IPS-15b (cell line): Measurements from ENCODE around the gene OR4D6.
"Not testable (repeated sequence)": the region's sequence is repeated elsewhere in the genome, so short reads cannot be mapped to it uniquely, and the experiment has no call there.

ENCODE experiments used
- H3K27me3 ChIP-seq: one replicate; pipeline ENCODE4 v1.6.1; 2013; ENCODE audit warnings: low read length; ENCODE audit not compliant: control insufficient read depth, insufficient read depth
- H3K36me3 ChIP-seq: one replicate; pipeline ENCODE4 v1.6.1; 2013; ENCODE audit warnings: low read length; ENCODE audit not compliant: control insufficient read depth, insufficient read depth
- H3K4me1 ChIP-seq: one replicate; pipeline ENCODE4 v1.6.1; 2013; ENCODE audit warnings: mild to moderate bottlenecking, low read length; ENCODE audit not compliant: control insufficient read depth, insufficient read depth
- H3K4me3 ChIP-seq: one replicate; pipeline ENCODE4 v1.5.1; 2013; ENCODE audit warnings: low read depth, low read length
- H3K9ac ChIP-seq: one replicate; pipeline ENCODE4 v1.6.1; 2013; ENCODE audit warnings: low read depth, mild to moderate bottlenecking, low read length
- H3K9me3 ChIP-seq: one replicate; pipeline ENCODE4 v1.6.1; 2013; ENCODE audit warnings: mild to moderate bottlenecking, low read length; ENCODE audit not compliant: control insufficient read depth, insufficient read depth

The OR4D6 gene

DNA sequence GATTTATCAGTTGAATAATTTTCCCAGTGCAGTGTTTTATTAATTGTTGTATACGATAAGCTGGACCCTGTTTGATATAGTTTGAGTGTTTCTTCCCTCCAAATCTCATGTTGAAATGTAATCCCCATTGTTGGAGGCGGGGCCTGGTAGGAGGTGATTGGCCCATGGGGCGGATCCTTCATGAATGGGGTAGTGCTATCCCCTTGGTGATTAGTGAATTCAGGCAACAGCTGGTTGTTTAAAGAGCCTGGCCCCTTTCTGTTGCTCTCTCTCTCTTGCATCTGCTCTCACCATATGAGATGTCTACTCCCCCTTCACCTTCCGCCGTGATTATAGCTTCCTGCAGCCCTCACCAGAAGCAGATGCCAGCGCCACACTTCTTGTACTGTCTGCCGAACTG lies 19.0 kb upstream of the OR4D6 start:
- Histone ChIP-seq H3K9ac (no peak overlapping the region), H3K9me3 (no peaks in the 10 kb centered on the region), H3K27me3 (no peaks in the 10 kb centered on the region), H3K4me3 (no peak overlapping the region), H3K4me1 (peaks cover 3% of the 10 kb centered on the region), H3K36me3 (no peaks in the 10 kb centered on the region)

DNA sequence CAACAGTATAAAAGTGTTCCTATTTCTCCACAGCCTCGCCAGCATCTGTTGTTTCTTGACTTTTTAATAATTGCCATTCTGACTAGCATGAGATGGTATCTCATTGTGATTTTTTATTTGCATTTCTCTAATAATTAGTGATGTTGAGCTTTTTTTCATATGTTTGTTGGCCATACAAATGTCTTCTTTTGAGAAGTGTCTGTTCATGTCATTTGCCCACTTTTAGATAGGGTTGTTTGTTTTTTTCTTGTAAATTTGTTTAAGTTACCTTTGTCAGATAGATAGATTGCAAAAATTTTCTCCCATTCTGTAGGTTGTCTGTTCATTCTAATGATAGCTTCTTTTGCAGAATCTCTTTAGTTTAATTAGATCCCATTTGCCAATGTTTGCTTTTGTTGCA lies 11.1 kb upstream of the OR4D6 start:
- not testable (repeated sequence) for H3K4me1 ChIP-seq, H3K9ac ChIP-seq, H3K4me3 ChIP-seq, H3K36me3 ChIP-seq, H3K9me3 ChIP-seq, H3K27me3 ChIP-seq

DNA sequence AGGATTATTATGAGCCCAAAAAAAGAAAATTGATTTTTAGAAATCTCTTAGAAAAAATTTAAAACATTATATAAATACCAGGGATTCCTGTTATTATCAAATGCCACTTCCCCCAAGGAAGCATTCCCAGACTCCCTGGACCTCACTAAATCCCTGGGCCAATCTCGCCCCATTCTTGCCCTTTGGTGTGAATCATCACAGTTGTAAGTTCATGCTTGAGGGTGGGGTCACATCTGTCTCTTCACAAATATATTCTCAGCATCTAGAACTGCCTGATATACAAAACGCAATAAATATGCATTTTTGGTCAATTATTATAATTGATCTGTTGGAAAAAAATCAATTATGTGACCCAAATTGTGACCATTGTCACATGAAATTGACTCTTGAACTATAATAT lies 8.3 kb upstream of the OR4D6 start:
- Histone ChIP-seq H3K4me1 (no peaks in the 10 kb centered on the region), H3K9ac (no peak overlapping the region), H3K9me3 (no peaks in the 10 kb centered on the region)

DNA sequence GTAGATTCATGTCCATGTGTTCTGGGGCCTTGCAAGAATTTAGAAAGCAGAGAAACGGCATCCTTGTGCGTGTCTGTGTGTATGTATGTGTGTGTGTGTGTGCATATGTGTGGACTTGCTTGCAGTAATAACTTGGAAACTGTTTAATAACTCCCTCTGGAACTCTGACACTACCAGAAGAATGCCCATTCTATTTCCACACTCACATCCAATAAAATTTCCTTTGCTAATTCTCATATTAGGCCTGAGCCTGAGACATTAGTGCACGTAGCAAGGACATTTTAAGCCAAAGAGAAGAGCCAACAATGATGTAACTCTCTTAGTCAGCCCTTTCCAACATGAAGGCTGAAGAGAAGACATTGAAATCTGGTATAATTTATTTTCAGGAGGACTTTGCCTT lies 3.2 kb downstream of the OR4D6 start:
- H3K36me3 ChIP-seq = no peaks in the 10 kb centered on the region
- no peak overlapping the region for H3K4me3 ChIP-seq
- H3K27me3 ChIP-seq = no peaks in the 10 kb centered on the region
- H3K9me3 ChIP-seq = no peaks in the 10 kb centered on the region
- no peak overlapping the region for H3K9ac ChIP-seq
- no peaks in the 10 kb centered on the region for H3K4me1 ChIP-seq

More for the DNA sequence above, 8.3 kb upstream of the OR4D6 start:
- no peaks in the 10 kb centered on the region for H3K36me3 ChIP-seq
- H3K27me3 ChIP-seq = no peaks in the 10 kb centered on the region
- no peak overlapping the region for H3K4me3 ChIP-seq

DNA sequence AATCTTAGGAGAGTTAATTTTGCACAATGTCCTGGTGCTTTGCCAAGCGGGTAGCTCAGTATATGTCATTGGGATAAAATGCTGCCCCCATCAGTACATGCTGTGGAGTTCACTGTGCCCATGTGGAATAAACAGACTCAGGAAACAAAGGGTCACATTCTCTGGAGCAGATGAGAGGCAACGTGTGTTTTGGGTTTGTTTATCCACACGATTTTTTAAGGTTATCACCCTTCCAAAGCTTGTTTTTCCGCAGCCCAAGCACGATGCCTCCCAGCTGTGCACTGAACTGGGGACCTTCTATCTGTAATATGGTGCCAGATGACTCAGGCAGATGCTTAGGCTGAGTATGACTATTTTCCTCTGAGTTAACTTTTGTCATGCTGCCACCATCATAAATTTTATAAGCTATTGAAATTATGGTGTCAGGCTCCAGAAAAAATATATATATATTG lies 6.5 kb downstream of the OR4D6 start:
- Histone ChIP-seq H3K36me3 (no peaks in the 10 kb centered on the region), H3K4me3 (no peak overlapping the region), H3K4me1 (no peaks in the 10 kb centered on the region), H3K27me3 (no peaks in the 10 kb centered on the region), H3K9ac (no peak overlapping the region), H3K9me3 (no peaks in the 10 kb centered on the region)

DNA sequence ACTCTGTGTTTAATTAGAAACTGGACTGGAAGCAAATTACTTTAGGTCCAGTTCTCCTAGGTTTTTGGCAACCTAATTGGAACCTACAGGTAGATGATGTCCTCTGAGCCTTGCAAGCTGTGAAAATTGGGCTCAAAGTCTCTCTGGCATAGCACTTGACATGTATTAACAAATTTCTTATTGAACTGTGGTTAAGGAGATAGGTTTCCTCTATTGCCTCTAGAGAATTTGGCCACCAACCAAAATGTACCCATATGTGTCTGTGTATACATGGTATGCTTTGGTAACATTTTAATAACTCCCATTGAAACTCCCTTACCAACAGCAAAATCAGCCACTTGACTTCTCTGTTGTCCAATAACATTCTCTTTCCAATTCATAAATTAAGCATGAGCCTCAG lies 16.3 kb downstream of the OR4D6 start, which contains the start of gene OR4D10:
OR4D10 (plus strand) TSS at position 301 of the 400 bp plus-strand sequence. CDS start 4,115 bp downstream, outside the sequence.
- Histone ChIP-seq H3K27me3 (no peaks in the 10 kb centered on the region), H3K9ac (no peak within 1 kb of the TSS), H3K36me3 (no peaks in the 10 kb centered on the region), H3K9me3 (no peaks in the 10 kb centered on the region), H3K4me1 (no peaks in the 10 kb centered on the region), H3K4me3 (no peak within 1 kb of the TSS)

DNA sequence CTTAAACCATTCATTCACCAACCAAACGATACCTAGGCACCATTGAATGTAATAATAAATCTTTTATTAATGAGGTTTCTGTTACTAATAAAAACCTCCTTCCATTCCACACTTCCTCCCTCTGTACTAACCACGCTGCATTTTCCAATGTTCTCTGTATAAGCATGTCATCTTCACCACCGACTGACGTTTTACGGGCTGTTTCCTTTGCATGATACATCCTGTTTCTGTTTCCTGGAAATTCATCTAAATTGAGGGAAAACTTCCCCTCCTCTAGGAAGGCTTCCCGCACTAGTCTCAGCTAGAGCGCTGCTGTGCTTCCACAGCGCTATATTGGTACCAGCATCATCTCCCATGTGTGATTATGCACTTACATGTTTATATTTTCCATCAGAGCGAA lies 18.4 kb downstream of the OR4D6 start:
- H3K27me3 ChIP-seq = no peaks in the 10 kb centered on the region
- H3K4me3 ChIP-seq = no peak overlapping the region
- H3K9me3 ChIP-seq = no peaks in the 10 kb centered on the region
- H3K4me1 ChIP-seq = no peaks in the 10 kb centered on the region
- no peaks in the 10 kb centered on the region for H3K36me3 ChIP-seq
- H3K9ac ChIP-seq = no peak overlapping the region

DNA sequence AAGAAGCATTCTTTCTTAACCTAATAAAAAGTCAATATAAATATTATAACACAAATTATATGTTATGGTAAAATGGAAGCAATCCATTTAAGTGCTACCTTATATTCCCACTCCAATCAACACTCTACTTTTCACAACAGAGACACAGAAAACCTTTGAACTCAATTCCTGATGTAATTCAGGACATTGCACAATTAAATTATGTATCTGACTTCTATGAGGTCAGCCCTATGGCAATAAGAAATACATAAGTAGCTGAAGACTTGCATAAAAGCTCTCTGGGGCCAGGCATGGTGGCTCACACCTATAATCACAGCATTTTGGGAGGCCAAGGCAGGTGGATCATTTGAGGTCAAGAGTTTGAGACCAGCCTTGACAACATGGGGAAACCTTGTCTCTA lies 23.1 kb downstream of the OR4D6 start:
- Histone ChIP-seq H3K4me3 (no peak overlapping the region), H3K9ac (no peak overlapping the region), H3K36me3 (no peaks in the 10 kb centered on the region), H3K27me3 (no peaks in the 10 kb centered on the region), H3K4me1 (no peaks in the 10 kb centered on the region), H3K9me3 (no peaks in the 10 kb centered on the region)

DNA sequence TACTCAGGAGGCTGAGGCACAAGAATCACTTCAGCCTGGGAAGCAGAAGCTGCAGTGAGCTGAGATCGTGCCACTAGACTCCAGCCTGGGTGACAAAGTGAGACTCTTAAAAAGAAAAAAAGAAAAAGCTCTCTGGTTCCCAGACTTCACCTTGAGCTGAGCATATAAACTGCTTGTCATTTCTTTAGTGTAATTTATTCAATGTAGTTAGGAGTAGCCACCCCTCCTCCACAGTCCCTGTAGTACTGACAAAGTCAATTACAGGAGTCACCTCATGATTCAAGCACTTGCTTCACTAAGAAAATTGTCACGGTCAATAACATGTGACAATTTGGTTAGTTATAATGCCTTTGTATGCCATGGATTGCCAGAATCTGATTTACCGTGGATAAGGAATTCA lies 23.6 kb downstream of the OR4D6 start:
- Histone ChIP-seq H3K4me3 (no peak overlapping the region), H3K27me3 (no peaks in the 10 kb centered on the region), H3K36me3 (no peaks in the 10 kb centered on the region), H3K4me1 (no peaks in the 10 kb centered on the region), H3K9me3 (no peaks in the 10 kb centered on the region), H3K9ac (no peak overlapping the region)

DNA sequence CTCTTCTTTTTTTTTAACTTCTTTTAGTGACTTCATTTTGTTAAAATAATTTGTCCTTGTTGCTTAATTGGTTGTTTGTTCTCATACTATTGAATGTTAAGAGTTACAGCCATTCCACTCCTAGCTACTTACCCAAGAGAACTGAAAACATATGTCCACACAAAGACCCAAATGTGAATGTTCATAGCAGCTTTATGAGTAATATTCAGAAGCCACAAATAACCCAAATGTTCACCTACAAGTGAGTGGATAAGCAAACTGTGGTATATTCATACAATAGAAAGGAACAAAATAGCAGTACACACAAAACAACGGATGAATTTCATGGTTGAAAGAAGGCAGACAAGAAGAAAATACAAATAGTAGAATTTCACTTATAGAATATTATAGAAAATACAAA lies 45.2 kb downstream of the OR4D6 start:
- Histone ChIP-seq H3K9me3 (no peaks in the 10 kb centered on the region), H3K9ac (no peak overlapping the region), H3K36me3 (no peaks in the 10 kb centered on the region), H3K4me3 (no peak overlapping the region), H3K4me1 (no peaks in the 10 kb centered on the region), H3K27me3 (no peaks in the 10 kb centered on the region)

DNA sequence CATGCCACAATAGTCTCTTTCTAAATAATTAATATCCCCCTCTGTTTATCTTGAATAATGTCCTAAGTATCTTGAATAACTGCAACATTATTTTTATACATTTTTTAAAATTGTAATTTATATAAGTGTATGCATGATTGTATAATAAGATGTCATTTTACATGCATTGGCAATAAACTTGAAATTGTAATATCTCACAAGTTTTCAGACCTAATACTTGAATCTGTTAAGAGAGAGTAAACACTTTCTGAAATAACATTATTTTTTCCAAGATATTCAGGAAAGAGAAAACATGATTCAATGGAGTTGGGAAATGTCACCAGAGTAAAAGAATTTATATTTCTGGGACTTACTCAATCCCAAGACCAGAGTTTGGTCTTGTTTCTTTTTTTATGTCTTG lies 46.5 kb downstream of the OR4D6 start, which contains the start of gene OR4D11:
OR4D11 (plus strand) TSS at position 301 of the 400 bp plus-strand sequence; CDS start at position 301, 0 bp downstream.
- no peaks in the 10 kb centered on the region for H3K36me3 ChIP-seq
- no peak within 1 kb of the TSS for H3K9ac ChIP-seq
- no peaks in the 10 kb centered on the region for H3K9me3 ChIP-seq
- no peaks in the 10 kb centered on the region for H3K4me1 ChIP-seq
- H3K27me3 ChIP-seq = no peaks in the 10 kb centered on the region
- no peak within 1 kb of the TSS for H3K4me3 ChIP-seq
